HG03342 (cell line): ENCODE results near the gene C3AR1.
A peak's percentile ranks its signal among the peaks of the same experiment; 100 is the strongest.
"Not testable (repeated sequence)": the region's sequence is repeated elsewhere in the genome, so short reads cannot be mapped to it uniquely, and the experiment has no call there.

Source experiments
- ATAC-seq: cut with Tn5 transposase; IDR thresholded peaks from one replicate; pipeline ENCODE4 v1.9.1; 2021; ENCODE audit warnings: mild to moderate bottlenecking, moderate library complexity; ENCODE audit not compliant: unreplicated experiment

Gene C3AR1

DNA sequence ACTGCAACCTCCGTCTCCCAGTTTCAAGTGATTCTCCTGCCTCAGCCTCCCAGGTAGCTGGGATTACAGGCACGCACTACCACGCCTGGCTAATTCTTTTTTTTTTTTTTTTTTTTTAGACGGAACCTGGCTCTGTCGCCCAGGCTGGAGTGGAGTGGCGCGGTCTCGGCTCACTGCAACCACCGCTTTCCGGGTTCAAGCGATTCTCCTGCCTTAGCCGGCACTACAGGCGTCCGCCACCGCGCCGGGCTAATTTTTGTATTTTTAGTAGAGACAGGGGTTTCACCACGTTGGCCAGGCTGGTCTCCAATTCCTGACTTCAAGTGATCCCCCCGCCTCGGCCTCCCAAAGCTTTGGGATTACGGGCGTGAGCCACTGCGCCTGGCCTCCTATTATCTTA is 35.1 kb downstream of the C3AR1 start:
- ATAC-seq = not testable (repeated sequence)

DNA sequence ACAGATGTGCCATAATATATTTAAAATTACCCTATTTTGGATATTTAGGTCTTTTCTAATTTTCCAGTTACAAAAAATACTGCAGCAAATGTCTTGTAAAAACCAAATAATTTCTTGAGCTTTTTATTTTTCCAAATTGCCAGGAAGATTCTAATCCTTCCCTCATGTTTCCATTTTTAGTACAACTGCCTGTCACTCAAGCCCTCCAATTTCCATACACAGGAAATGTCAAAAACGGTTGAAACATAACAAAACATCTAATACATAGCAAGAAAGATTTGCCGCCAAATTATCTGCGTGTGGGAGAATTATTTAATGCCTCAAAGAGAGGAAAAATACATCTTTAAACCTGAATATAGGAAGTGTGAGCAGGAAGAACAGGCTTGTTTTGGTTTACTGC is 36.0 kb downstream of the C3AR1 start:
- no peak for ATAC-seq

DNA sequence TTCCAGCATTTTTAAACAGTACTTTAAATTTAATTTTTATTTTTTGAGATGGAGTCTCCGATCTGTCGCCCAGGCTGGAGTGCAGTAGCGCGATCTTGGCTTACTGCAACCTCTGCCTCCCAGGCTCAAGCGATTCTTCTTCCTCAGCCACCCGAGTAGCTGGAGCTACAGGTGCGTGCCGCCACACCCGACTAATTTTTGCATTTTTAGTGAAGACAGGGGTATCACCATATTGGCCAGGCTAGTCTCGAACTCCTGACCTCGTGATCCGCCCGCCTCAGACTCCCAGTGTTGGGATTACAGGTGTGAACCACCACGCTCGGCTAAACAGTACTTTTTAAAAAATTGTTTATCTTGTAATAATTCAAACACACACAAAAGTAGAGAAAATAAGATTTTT is 37.9 kb downstream of the C3AR1 start:
- ATAC-seq = no peak

DNA sequence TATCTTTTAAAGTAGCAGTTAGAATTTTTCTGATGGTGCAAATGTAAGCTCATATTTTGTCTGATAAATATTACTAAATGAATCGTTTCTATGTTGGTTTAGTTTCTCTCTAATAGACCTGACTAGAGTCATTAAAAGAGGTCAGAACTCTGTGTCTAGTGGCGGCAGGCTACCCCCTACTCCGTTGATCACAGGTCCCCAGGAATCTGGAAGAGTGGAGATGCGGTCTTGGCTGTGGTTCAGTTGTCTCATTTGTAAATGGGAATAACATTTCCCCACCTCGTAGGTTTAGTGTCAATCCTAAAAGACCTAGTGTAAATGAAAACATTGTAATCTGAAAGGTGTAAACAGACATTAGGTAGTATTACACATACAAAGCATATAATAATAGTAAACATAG is 38.3 kb downstream of the C3AR1 start:
- ATAC-seq = no peak

DNA sequence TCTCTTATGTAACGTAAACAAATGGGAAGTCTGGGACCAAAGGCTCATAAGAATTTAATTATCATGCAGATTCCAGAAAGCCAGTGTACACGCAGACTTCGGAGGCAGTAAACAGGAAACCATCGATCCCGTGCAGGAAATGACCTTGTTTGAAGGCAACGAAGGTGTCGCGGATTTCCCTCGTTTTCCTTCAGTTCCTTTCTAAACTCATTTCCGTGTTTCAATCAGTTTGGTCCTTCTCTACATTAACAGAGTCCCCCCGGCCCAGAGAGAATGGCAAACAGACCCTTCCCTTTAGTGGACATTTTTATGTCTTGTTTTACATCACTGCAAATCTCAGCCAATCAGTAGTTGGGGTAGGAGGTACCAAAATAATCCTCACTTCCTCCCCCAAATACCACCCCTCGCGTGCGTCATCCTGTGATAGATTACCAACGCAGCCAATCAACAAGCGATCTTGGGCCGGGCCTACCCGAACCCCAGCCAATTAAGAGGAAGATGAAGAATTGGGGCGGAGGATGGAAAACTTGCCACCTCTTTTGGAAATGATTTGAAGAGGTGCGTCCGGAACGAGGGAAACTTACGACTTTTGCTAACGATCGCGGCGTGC is 39.8 kb downstream of the C3AR1 start:
- peak; percentile 97 for ATAC-seq

DNA sequence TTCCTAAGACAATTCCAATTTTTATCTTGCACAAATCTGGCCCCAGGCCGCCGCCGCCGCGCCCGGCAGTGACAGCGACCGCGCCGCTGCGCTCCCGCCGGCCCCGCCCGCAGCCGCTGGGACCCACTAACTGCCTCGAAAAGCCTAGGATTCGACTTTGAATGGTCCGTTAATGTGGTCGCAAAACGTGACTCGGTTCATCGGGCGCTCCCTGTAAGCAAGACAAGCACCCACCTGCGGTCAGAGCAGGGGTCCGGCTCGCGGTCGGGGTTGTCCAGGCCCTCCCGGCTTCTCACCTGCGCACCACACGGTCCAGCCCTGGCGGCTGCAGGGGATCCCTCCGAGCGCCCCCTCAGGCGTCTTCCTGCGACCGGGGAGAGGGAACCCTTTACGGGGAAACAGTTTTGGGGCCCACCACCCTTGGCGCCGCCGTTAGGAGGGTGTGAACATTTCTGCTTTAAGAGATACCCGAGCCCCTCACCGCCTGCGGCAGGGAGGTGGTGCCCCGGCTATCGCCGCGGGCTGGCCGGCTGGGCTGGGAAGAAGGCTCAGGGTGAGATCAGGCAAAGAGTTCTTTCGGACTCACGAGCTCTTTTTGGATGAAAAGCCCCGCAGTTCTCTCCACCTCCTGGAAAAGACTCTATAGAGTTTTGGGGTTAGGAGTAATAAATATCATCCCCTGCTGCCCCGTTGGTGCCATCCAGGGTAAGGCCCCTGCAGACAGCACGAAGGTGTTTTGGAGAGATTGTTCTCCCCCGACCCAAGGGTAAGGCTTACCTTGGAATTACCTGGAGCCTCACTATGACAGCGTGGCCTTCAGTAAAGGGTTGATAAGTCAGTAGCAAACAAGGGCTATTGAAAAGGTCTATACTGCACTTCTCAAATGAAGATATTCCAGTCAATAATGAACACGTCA is 47.2 kb downstream of the C3AR1 start:
- ATAC-seq = no peak

DNA sequence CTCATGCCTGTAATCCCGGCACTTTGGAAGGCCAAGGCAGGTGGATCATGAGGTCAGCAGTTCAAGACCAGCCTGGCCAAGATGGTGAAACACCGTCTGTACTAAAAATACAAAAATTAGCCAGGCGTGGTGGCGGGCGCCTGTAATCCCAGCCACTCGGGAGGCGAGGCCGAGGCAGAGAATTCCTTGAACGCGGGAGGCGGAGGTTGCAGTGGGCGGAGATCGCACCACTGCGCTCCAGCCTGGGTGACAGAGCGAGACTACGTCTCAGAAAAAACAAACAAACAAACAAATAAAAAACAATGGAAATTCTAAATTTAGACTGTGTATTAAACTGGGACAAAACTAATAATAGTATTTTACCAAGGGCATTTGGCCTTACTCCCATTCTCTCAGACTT is 47.9 kb downstream of the C3AR1 start:
- not testable (repeated sequence) for ATAC-seq

DNA sequence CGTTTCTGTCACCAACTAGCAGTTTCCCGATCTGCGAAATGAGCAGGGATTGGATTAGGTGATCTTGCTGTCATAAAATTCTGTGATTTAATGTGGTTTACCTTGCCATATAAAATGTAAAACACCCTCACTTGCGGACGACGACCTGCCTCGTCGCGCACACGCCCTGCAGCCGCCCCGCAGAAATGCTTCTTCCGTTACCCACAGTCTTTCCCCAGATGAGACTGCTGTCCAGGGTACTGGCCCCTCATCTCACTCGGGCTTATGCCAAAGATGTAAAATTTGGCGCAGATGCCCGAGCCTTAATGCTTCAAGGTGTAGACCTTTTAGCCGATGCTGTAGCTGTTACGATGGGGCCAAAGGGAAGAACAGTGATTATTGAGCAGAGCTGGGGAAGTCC is 51.3 kb downstream of the C3AR1 start:
- ATAC-seq = no peak

DNA sequence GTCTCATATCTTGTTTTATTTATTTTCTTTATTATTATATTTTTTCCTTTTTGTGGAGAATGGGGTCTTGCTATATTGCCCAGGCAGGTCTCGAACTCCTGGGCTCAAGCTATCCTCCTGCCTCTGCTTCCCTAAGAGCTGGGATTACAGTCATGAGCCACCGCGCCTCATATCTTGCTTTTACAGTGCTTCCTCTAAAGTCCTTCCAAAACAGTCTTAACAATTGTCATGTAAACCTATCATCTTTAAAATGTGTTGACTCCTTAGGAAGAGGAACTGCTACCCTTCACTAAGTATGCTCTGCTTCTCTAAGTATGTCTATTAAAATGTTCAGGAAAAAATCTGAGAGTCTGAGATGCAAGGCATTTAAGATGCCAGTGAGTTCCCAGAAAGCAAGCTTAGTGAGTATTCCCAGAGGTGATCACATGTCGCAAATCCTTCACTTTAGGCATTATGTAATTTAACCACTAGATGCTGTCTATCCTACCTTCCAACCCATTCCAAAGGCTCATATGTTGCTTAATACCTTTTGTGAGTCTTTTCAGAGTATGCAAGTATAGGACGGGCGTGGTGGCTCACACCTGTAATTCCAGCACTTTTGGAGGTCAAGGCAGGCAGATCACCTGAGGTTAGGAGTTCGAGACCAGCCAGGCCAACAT is 53.4 kb downstream of the C3AR1 start:
- no peak for ATAC-seq

DNA sequence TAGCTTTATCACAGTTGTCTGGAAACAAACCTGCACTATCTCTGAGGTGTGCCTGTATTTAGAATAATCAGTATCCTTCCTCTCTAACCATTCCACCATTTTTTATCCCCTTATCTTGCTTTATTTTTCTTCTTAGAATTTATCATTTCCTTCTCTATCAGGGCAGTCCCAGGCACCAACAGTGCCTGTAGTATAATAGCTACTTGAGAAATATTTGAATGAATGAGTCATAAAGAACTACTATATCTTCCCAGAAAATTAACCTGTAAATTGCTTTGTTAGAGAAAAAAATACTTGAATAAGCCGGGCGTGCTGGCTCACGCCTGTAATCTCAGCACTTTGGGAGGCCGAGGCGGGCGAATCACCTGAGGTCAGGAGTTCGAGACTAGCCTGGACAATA is 54.8 kb downstream of the C3AR1 start:
- ATAC-seq = no peak
